ENCODE results near the gene CPNE4.

- TF ChIP-seq CTCF (conservative IDR thresholded peaks at IDR 0.05; ENCODE audit: low read depth, low read length) (no peak), EZH2 (IDR thresholded peaks at IDR 0.05; ENCODE audit: borderline replicate concordance, low read depth, low read length, poor library complexity, severe bottlenecking) (no peak)
Measured at GRCh38 chr3:131623431-131623830, 411.4 kb downstream of the CPNE4 start.

All from A673 (cell line).